Smooth muscle cell (in vitro differentiated cells): ENCODE results near the gene ATXN1. TPM values are rescaled to one million over a fixed set of nuclear protein-coding genes. Genes with fewer than 3 reads are reported as not detected.

ENCODE experiments used
- DNase-seq: peaks from one replicate; lab custom pipeline; 2025; ENCODE audit not compliant: unreplicated experiment; lab: John Stamatoyannopoulos, UW
- H2AFZ ChIP-seq: fragments of 200-600 bp; sonication (generic); 2 replicates; pipeline ENCODE4 v1.6.0; 2016; ENCODE audit warnings: antibody characterized with exemption, low read depth, mild to moderate bottlenecking
- H3F3A ChIP-seq: fragments of 200-600 bp; sonication (generic); 2 replicates; pipeline ENCODE4 v1.6.0; 2017; ENCODE audit warnings: antibody characterized with exemption, low read depth
- H3K27ac ChIP-seq: fragments of 200-600 bp; sonication (generic); 2 replicates; pipeline ENCODE4 v1.5.1; 2016; ENCODE audit warnings: low read depth, mild to moderate bottlenecking
- H3K27me3 ChIP-seq: fragments of 200-600 bp; sonication (generic); 2 replicates; pipeline ENCODE4 v1.6.1; 2016; ENCODE audit warnings: low read depth, mild to moderate bottlenecking
- H3K36me3 ChIP-seq: fragments of 200-600 bp; sonication (generic); 2 replicates; pipeline ENCODE4 v1.5.1; 2016; ENCODE audit warnings: low read depth
- H3K4me1 ChIP-seq: fragments of 200-600 bp; sonication (generic); 2 replicates; pipeline ENCODE4 v1.5.1; 2016; ENCODE audit warnings: low read depth
- H3K4me2 ChIP-seq: fragments of 200-600 bp; sonication (generic); 2 replicates; pipeline ENCODE4 v1.6.0; 2016; ENCODE audit warnings: mild to moderate bottlenecking
- H3K4me3 ChIP-seq: fragments of 200-600 bp; sonication (generic); 2 replicates; pipeline ENCODE4 v1.5.1; 2016; ENCODE audit warnings: mild to moderate bottlenecking
- H3K79me2 ChIP-seq: fragments of 200-600 bp; sonication (generic); 2 replicates; pipeline ENCODE4 v1.6.0; 2016; ENCODE audit warnings: low read depth, mild to moderate bottlenecking
- H3K9ac ChIP-seq: fragments of 200-600 bp; sonication (generic); 2 replicates; pipeline ENCODE4 v1.6.0; 2016; ENCODE audit warnings: low read depth
- H3K9me3 ChIP-seq: fragments of 200-600 bp; sonication (generic); replicated peaks from 2 replicates; pipeline ENCODE4 v1.5.1; 2016; ENCODE audit warnings: low read depth
- H4K20me1 ChIP-seq: fragments of 200-600 bp; sonication (generic); 2 replicates; pipeline ENCODE4 v1.6.0; 2016; ENCODE audit warnings: low read depth
- CTCF ChIP-seq: fragments of 200-600 bp; sonication (generic); IDR thresholded peaks from 2 replicates; pipeline ENCODE4 v1.5.1; 2017; ENCODE audit warnings: borderline replicate concordance, mild to moderate bottlenecking, antibody characterized with exemption; ENCODE audit not compliant: insufficient read depth, poor library complexity, severe bottlenecking
- WGBS: methylation state at CpG from one replicate; pipeline ENCODE4 v1.1.7; 2016; ENCODE audit warnings: low lambda C conversion rate; 5-methylcytosine and 5-hydroxymethylcytosine counted together
- polyA plus RNA-seq: library from polyadenylated mRNA; unstranded; fragments of >200 nt; fragmentation: Nextera tagmentation; extraction: Ambion mirVana; gene quantifications from 2 replicates; pipeline ENCODE4 v1.2.1, GENCODE V29; 2016
- total RNA-seq: library from RNA; depleted of rRNA; stranded (reverse); fragments of >200 nt; gene quantifications from 2 replicates; pipeline ENCODE4 v1.2.3, GENCODE V29; 2014

The ATXN1 gene
- total and polyA plus RNA-seq, 2 experiments from 2014 or later, result 17.9 to 40.6 TPM

DNA sequence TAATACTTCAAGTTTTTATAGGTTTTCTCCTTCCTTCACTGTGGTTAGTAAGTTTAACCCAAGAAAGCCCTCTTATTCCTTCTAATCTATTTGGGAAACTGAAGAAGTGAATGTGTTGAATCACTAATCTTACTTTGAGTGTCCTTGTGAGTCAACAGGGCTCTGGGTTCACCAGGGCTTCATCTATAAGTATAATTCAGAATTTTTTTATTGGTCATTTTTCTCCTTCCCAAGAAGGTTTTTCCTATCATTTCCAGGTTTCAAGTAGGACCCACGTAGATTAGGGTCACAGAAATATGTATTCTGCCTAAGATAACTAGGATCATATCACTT is 191.1 kb downstream of the ATXN1 start:
- Histone ChIP-seq H3K79me2 (peaks cover 11% of the 10 kb centered on the region), H3K9me3 (no peaks in the 10 kb centered on the region), H2AFZ (no peak overlapping the region), H3K4me1 (no peaks in the 10 kb centered on the region), H3K27ac (no peak overlapping the region), H3K4me3 (no peak overlapping the region), H3F3A (no peaks in the 10 kb centered on the region), H3K36me3 (no peaks in the 10 kb centered on the region), H3K4me2 (no peak overlapping the region), H3K27me3 (no peaks in the 10 kb centered on the region), H3K9ac (no peak overlapping the region), H4K20me1 (peaks cover 75% of the 10 kb centered on the region)
- 97% methylated on average over 1 of the region's 1 CpG for WGBS
- no peak for DNase-seq
- no peak for TF ChIP-seq CTCF

GRCh38 chr6:16568128-16568527 is 193.1 kb downstream of the ATXN1 start:
- Histone ChIP-seq H2AFZ (no peak overlapping the region), H3K9me3 (no peaks in the 10 kb centered on the region), H3K4me3 (no peak overlapping the region), H4K20me1 (peaks cover 83% of the 10 kb centered on the region), H3K79me2 (peaks cover 11% of the 10 kb centered on the region), H3K9ac (no peak overlapping the region), H3K27me3 (no peaks in the 10 kb centered on the region), H3K4me1 (no peaks in the 10 kb centered on the region), H3K4me2 (no peak overlapping the region), H3F3A (no peaks in the 10 kb centered on the region), H3K36me3 (no peaks in the 10 kb centered on the region), H3K27ac (no peak overlapping the region)
- TF ChIP-seq CTCF, result no peak
- DNase-seq, result no peak
- WGBS, result 79% methylated on average over 5 of the region's 5 CpGs

DNA sequence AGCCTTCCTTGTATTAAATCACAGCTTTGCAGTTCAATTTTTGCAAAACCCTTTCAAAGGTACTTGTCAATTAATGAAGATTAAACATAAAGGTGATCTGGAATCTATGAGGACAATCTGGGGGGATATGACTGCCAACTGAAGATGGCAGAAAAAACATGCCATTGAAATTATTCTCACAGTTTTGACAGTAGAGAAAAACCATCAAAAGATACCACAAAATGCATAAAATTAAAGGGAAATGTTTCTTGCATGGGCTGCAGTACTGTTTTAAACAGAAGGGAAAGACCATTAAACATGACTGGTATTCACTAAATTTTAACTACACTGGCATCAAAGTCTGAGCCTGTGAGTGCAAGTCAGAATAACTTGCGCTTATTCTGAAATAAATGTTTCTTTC is 194.2 kb downstream of the ATXN1 start:
- no peaks in the 10 kb centered on the region for H3F3A ChIP-seq
- no peak overlapping the region for H3K4me3 ChIP-seq
- H3K27ac ChIP-seq, result no peak overlapping the region
- H3K36me3 ChIP-seq, result no peaks in the 10 kb centered on the region
- H3K4me2 ChIP-seq, result no peak overlapping the region
- 97% methylated on average over 1 of the region's 1 CpG for WGBS
- H3K9ac ChIP-seq, result no peak overlapping the region
- H3K27me3 ChIP-seq, result no peaks in the 10 kb centered on the region
- no peaks in the 10 kb centered on the region for H3K9me3 ChIP-seq
- peaks cover 11% of the 10 kb centered on the region for H3K79me2 ChIP-seq
- H3K4me1 ChIP-seq, result no peaks in the 10 kb centered on the region
- DNase-seq, result no peak
- TF ChIP-seq CTCF, result no peak
- H4K20me1 ChIP-seq, result peaks cover 79% of the 10 kb centered on the region
- H2AFZ ChIP-seq, result no peak overlapping the region

GRCh38 chr6:16564436-16564835 is 196.8 kb downstream of the ATXN1 start:
- no peak for TF ChIP-seq CTCF

More at GRCh38 chr6:16564436-16564835, 196.8 kb downstream of the ATXN1 start:
- H3K4me2 ChIP-seq, result peak overlapping the region; percentile 52
- no peaks in the 10 kb centered on the region for H3K36me3 ChIP-seq
- H3K27me3 ChIP-seq, result no peaks in the 10 kb centered on the region
- no peaks in the 10 kb centered on the region for H3K4me1 ChIP-seq
- no peaks in the 10 kb centered on the region for H3F3A ChIP-seq
- no peak overlapping the region for H2AFZ ChIP-seq
- no peak overlapping the region for H3K9ac ChIP-seq
- 44% methylated on average over 2 of the region's 2 CpGs for WGBS
- no peaks in the 10 kb centered on the region for H3K9me3 ChIP-seq
- no peak for DNase-seq
- H3K79me2 ChIP-seq, result peaks cover 17% of the 10 kb centered on the region
- H4K20me1 ChIP-seq, result peaks cover 59% of the 10 kb centered on the region
- peak overlapping the region; percentile 66 for H3K27ac ChIP-seq
- no peak overlapping the region for H3K4me3 ChIP-seq
